H1 (cell line): ENCODE data around the gene PITPNC1. TPM values are rescaled to one million over a fixed set of nuclear protein-coding genes. Genes with fewer than 3 reads are reported as not detected.

Experiments
- CTCF ChIA-PET: fragments of 300-600 bp; sonication (Branson Sonifier 250); formaldehyde crosslinking; loops from one replicate; lab custom pipeline; 2021; ENCODE audit not compliant: partially characterized antibody; lab: Charles Lee
- POLR2A ChIA-PET: fragments of 300-600 bp; sonication (Branson Sonifier 250); formaldehyde crosslinking; loops from one replicate; lab custom pipeline; 2021; ENCODE audit warnings: inconsistent platforms; ENCODE audit not compliant: partially characterized antibody; lab: Charles Lee
- DNase-seq, 2 experiments: peaks; one replicate each; pipeline versions ENCODE4 v3.0.0 to v3.0.0-alpha.2; 2010 to 2022; ENCODE audit warnings: low spot score in 2 of 2, low read depth in 1 of 2, mixed read lengths in 1 of 2
- FAIRE-seq: peaks from 2 replicates; lab custom pipeline; 2011; peaks lifted over from hg19 to GRCh38; lab: Jason Lieb, UNC
- H2AFZ ChIP-seq: 2 replicates; pipeline ENCODE4 v1.8.1; 2012; ENCODE audit warnings: low read length, inconsistent platforms
- H2AK5ac ChIP-seq: 2 replicates; pipeline ENCODE4 v1.6.1; 2013; ENCODE audit warnings: low read depth, low read length
- H2BK120ac ChIP-seq: replicated peaks from 2 replicates; pipeline ENCODE3; 2013; ENCODE audit warnings: low read depth, low read length, inconsistent platforms
- H2BK12ac ChIP-seq: 2 replicates; pipeline ENCODE4 v1.6.1; 2013; ENCODE audit warnings: low read depth, low read length
- H2BK15ac ChIP-seq: 2 replicates; pipeline ENCODE4 v1.6.1; 2013; ENCODE audit warnings: low read length
- H2BK20ac ChIP-seq: 2 replicates; pipeline ENCODE4 v1.6.1; 2013; ENCODE audit warnings: low read length
- H2BK5ac ChIP-seq: 2 replicates; pipeline ENCODE4 v1.6.1; 2013; ENCODE audit warnings: low read depth, low read length
- H3K14ac ChIP-seq: 2 replicates; pipeline ENCODE4 v1.6.1; 2013; ENCODE audit warnings: inconsistent platforms; ENCODE audit not compliant: insufficient read length
- H3K18ac ChIP-seq: 2 replicates; pipeline ENCODE4 v1.6.1; 2013; ENCODE audit warnings: low read length; ENCODE audit errors: extremely low read depth
- H3K23ac ChIP-seq: 2 replicates; pipeline ENCODE4 v1.6.1; 2013; ENCODE audit warnings: inconsistent platforms; ENCODE audit not compliant: insufficient read length
- H3K23me2 ChIP-seq: 2 replicates; pipeline ENCODE4 v1.6.1; 2013; ENCODE audit warnings: low read depth, low read length
- H3K27ac ChIP-seq: 2 replicates; pipeline ENCODE4 v1.6.1; 2011; ENCODE audit warnings: low read depth, low read length, inconsistent platforms
- H3K27me3 ChIP-seq, 4 experiments: replicated peaks in 1 of 4; 1 replicate in 1 of 4; 2 replicates in 3 of 4; pipeline versions ENCODE4 v1.6.1 to v1.8.1; 2011 to 2013; ENCODE audit warnings: low read length in 3 of 4, mild to moderate bottlenecking in 3 of 4, inconsistent platforms in 2 of 4, mixed read lengths in 2 of 4, moderate library complexity in 1 of 4; ENCODE audit not compliant: control insufficient read depth in 3 of 4, insufficient read depth in 3 of 4; ENCODE audit errors: extremely low read depth in 1 of 4
- H3K36me3 ChIP-seq, 4 experiments: 2 replicates each; pipeline versions ENCODE4 v1.6.1 to v1.8.1; 2011 to 2013; ENCODE audit warnings: mild to moderate bottlenecking in 4 of 4, low read length in 3 of 4, moderate library complexity in 2 of 4, control low read depth in 1 of 4, inconsistent platforms in 1 of 4; ENCODE audit not compliant: insufficient read depth in 4 of 4, control insufficient read depth in 2 of 4
- H3K4ac ChIP-seq: replicated peaks from 2 replicates; pipeline ENCODE3; 2013; ENCODE audit warnings: low read length, low read depth, mixed read lengths, inconsistent platforms; ENCODE audit not compliant: insufficient read length
- H3K4me1 ChIP-seq, 4 experiments: replicated peaks in 1 of 4; 1 replicate in 1 of 4; 2 replicates in 3 of 4; pipeline versions ENCODE4 v1.6.1 to v1.8.1; 2011 to 2013; ENCODE audit warnings: low read length in 3 of 4, inconsistent platforms in 2 of 4, mixed read lengths in 1 of 4; ENCODE audit not compliant: insufficient read depth in 4 of 4, control insufficient read depth in 3 of 4
- H3K4me2 ChIP-seq, 2 experiments: 2 replicates each; pipeline versions ENCODE4 v1.6.1 to v1.8.1; 2011 to 2013; ENCODE audit warnings: low read depth in 2 of 2, low read length in 2 of 2, control low read depth in 1 of 2, inconsistent platforms in 1 of 2, mild to moderate bottlenecking in 1 of 2; ENCODE audit not compliant: insufficient read depth in 1 of 2
- H3K4me3 ChIP-seq, 4 experiments: fragments of 200-600, 300-600 bp in 1 of 4; sonication (generic), shearing (Covaris generic), sonication (Bioruptor Twin) in 1 of 4; 2 replicates each; pipeline versions ENCODE4 v1.5.1 to v1.8.1; 2011 to 2016; ENCODE audit warnings: low read length in 4 of 4, low read depth in 3 of 4, control low read depth in 2 of 4, inconsistent platforms in 2 of 4, mild to moderate bottlenecking in 2 of 4, mixed read lengths in 1 of 4, moderate library complexity in 1 of 4; ENCODE audit not compliant: insufficient read depth in 2 of 4; ENCODE audit errors: extremely low read depth in 1 of 4
- H3K56ac ChIP-seq: replicated peaks from 2 replicates; pipeline ENCODE3; 2013; ENCODE audit warnings: low read depth, mild to moderate bottlenecking, mixed read lengths, low read length, inconsistent platforms; ENCODE audit not compliant: insufficient read length
- H3K79me1 ChIP-seq: 2 replicates; pipeline ENCODE4 v1.6.1; 2013; ENCODE audit warnings: low read depth, low read length, control low read depth
- H3K79me2 ChIP-seq, 2 experiments: 2 replicates each; pipeline versions ENCODE4 v1.6.1 to v1.8.1; 2012 to 2013; ENCODE audit warnings: low read length in 2 of 2, mild to moderate bottlenecking in 2 of 2, inconsistent platforms in 1 of 2; ENCODE audit not compliant: insufficient read depth in 2 of 2, control insufficient read depth in 1 of 2
- H3K9ac ChIP-seq, 4 experiments: replicated peaks in 1 of 4; 1 replicate in 1 of 4; 2 replicates in 3 of 4; pipeline versions ENCODE4 v1.6.1 to v1.8.1; 2011 to 2013; ENCODE audit warnings: low read depth in 3 of 4, low read length in 3 of 4, control low read depth in 2 of 4, mild to moderate bottlenecking in 2 of 4, moderate library complexity in 2 of 4, inconsistent platforms in 1 of 4; ENCODE audit errors: extremely low read depth in 1 of 4
- H3K9me3 ChIP-seq, 2 experiments: 2 replicates each; pipeline versions ENCODE4 v1.6.1 to v1.8.1; 2012 to 2013; ENCODE audit warnings: mild to moderate bottlenecking in 2 of 2, moderate library complexity in 2 of 2, control low read depth in 1 of 2, inconsistent platforms in 1 of 2, low read depth in 1 of 2, low read length in 1 of 2, mixed read lengths in 1 of 2; ENCODE audit not compliant: insufficient read depth in 2 of 2
- H4K20me1 ChIP-seq, 2 experiments: replicated peaks in 1 of 2; 2 replicates each; pipeline versions ENCODE3 to v1.8.1; 2011 to 2013; ENCODE audit warnings: inconsistent platforms in 2 of 2, low read length in 2 of 2, mild to moderate bottlenecking in 1 of 2; ENCODE audit not compliant: insufficient read depth in 2 of 2, control insufficient read depth in 1 of 2
- H4K5ac ChIP-seq: 2 replicates; pipeline ENCODE4 v1.6.1; 2013; ENCODE audit warnings: low read length, low read depth, mixed read lengths, inconsistent platforms; ENCODE audit not compliant: insufficient read length
- H4K8ac ChIP-seq: 2 replicates; pipeline ENCODE4 v1.8.0; 2013; ENCODE audit warnings: mild to moderate bottlenecking, moderate library complexity, low read length, inconsistent platforms; ENCODE audit not compliant: insufficient read depth; ENCODE audit errors: extremely low read depth
- H4K91ac ChIP-seq: replicated peaks from 2 replicates; pipeline ENCODE3; 2013; ENCODE audit warnings: low read length, mixed read lengths, inconsistent platforms; ENCODE audit not compliant: insufficient read length
- BCL11A ChIP-seq, 2 experiments: IDR thresholded peaks; one replicate each; pipeline ENCODE4 v1.6.1; 2011; ENCODE audit warnings: low read depth in 2 of 2, low read length in 2 of 2, mild to moderate bottlenecking in 2 of 2
- CTBP2 ChIP-seq: IDR thresholded peaks from 2 replicates; pipeline ENCODE4 v1.7.0; 2011; ENCODE audit warnings: borderline replicate concordance, mild to moderate bottlenecking, moderate library complexity, mixed read lengths, low read length; ENCODE audit not compliant: insufficient read depth, insufficient read length
- CTCF ChIP-seq, 3 experiments: IDR thresholded peaks; 1 replicate in 2 of 3; 2 replicates in 1 of 3; pipeline versions ENCODE4 v1.5.1 to v1.6.1; 2011; ENCODE audit warnings: low read length in 3 of 3, mild to moderate bottlenecking in 3 of 3, inconsistent platforms in 2 of 3, low read depth in 1 of 3, moderate library complexity in 1 of 3; ENCODE audit not compliant: insufficient read depth in 1 of 3; ENCODE audit errors: control extremely low read depth in 1 of 3
- KDM1A ChIP-seq: fragments of 200-600, 300-600 bp; sonication (generic); IDR thresholded peaks from 2 replicates; pipeline ENCODE4 v1.7.1; 2016; ENCODE audit warnings: mild to moderate bottlenecking, low read length, borderline replicate concordance
- MAX ChIP-seq: IDR thresholded peaks from 2 replicates; pipeline ENCODE4 v1.6.1; 2012; ENCODE audit warnings: inconsistent platforms
- PHF8 ChIP-seq: fragments of 200-600 bp; sonication (generic); conservative IDR thresholded peaks from 2 replicates; pipeline ENCODE4 v1.7.1; 2012; ENCODE audit warnings: low read depth, mild to moderate bottlenecking, inconsistent platforms, low read length, moderate library complexity
- SIN3A ChIP-seq, 2 experiments: IDR thresholded peaks in 1 of 2; conservative IDR thresholded peaks in 1 of 2; 2 replicates each; pipeline ENCODE4 v1.6.1; 2011 to 2012; ENCODE audit warnings: low read length in 2 of 2, improper control_type of control experiment in 1 of 2, low read depth in 1 of 2, mild to moderate bottlenecking in 1 of 2
- TBP ChIP-seq: IDR thresholded peaks from 2 replicates; pipeline ENCODE4 v1.6.1; 2011; ENCODE audit warnings: low read depth, low read length, improper control_type of control experiment
- TCF12 ChIP-seq: IDR thresholded peaks from 2 replicates; pipeline ENCODE4 v1.6.1; 2011; ENCODE audit warnings: low read depth, mild to moderate bottlenecking, low read length
- WGBS, 2 experiments: shearing (Covaris generic) in 1 of 2; methylation state at CpG; one replicate each; pipeline versions ENCODE4 v1.1.6 to v1.1.7; 2013 to 2015; ENCODE audit warnings: low lambda C conversion rate in 2 of 2, mixed read lengths in 2 of 2, inconsistent platforms in 1 of 2, low coverage in 1 of 2, missing lambda C conversion rate in 1 of 2; ENCODE audit not compliant: insufficient replicate concordance in 2 of 2, insufficient coverage in 1 of 2, insufficient read length in 1 of 2; ENCODE audit errors: extremely low coverage in 1 of 2, missing lambda C conversion rate in 1 of 2; 5-methylcytosine and 5-hydroxymethylcytosine counted together
- polyA plus RNA-seq, 7 experiments: library from polyadenylated mRNA; depleted of rRNA in 3 of 7; stranded (reverse) in 5 of 7; unstranded in 2 of 7; fragments of >200 nt in 5 of 7; fragments of 200-250 nt in 2 of 7; gene quantifications; 1 replicate in 5 of 7; 2 replicates in 1 of 7; 4 replicates in 1 of 7; pipeline versions ENCODE4 v1.2.1 to v1.2.3, GENCODE V29; 2011 to 2013; ENCODE audit warnings: missing spikeins in 2 of 7, mixed read lengths in 2 of 7
- total RNA-seq: library from RNA; stranded (reverse); fragmentation: NEBNext Ultra II Directional; extraction: Animal tissue kit (Norgen Biotek cat#: 25700); gene quantifications from 2 replicates; pipeline ENCODE4 v1.2.1, GENCODE V29; 2021

The PITPNC1 gene
- total and polyA plus RNA-seq, 2 of the 8 experiments (the other 6 are each of a cell fraction or from before 2014, with no cell fraction given), result 17.6 to 54.7 TPM

DNA sequence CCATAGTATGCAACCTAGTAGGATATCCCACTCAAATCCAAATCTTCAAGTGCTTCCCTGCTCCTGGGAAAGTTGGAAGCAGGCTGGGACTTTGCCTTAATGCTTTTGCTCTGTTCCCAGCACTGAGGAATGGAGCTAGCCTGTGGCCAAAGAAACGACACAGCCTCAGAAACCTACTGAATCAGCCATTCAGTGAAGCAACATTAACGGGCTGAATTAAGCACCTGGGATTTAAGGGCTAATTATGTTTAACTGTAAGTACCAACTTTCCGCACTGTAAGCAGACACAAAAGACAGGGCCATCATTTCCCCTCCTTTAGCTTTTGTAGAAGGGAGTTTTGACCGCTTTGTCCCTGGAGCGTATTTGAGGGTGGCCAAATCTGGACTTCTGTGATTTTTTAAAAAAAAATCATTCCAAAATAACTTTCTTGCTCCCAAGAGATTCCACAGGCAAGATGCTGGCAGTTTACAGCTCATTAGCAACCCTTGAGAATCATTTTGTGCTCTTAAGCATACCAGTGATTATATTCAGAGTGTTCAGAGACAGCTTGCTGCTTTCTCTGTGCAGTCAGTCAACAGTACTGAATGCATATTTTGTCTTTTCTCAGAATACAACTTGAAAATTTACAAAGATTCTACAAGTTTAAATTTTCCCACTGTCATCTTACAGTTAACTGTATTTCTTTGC lies 323.1 kb downstream of the PITPNC1 start:
- Histone ChIP-seq H4K5ac (no peak overlapping the region), H3K4me2 (no peak overlapping the region), H3K27me3 (no peaks in the 10 kb centered on the region), H2BK5ac (no peak overlapping the region), H3K4me3 (no peak overlapping the region), H2AK5ac (0 out of 2 replicates have a peak overlapping the region, but pooled peaks have one; percentile 5), H3K9me3 (no peaks in the 10 kb centered on the region; a peak in 1 of 4 replicates), H3K56ac (no peak overlapping the region), H2BK15ac (no peak overlapping the region), H3K14ac (no peak overlapping the region), H4K20me1 (no peaks in the 10 kb centered on the region), H3K27ac (no peak overlapping the region), H4K91ac (peak overlapping the region; percentile 29), H3K79me2 (no peaks in the 10 kb centered on the region), H2AFZ (0 out of 2 replicates have a peak overlapping the region, but pooled peaks have one; percentile 5), H2BK120ac (no peak overlapping the region), H3K23me2 (no peaks in the 10 kb centered on the region), H3K36me3 (no peaks in the 10 kb centered on the region), H3K4me1 (no peaks in the 10 kb centered on the region; a peak in 1 of 7 replicates), H3K18ac (no peak overlapping the region), H3K4ac (no peak overlapping the region), H2BK12ac (no peak overlapping the region), H3K79me1 (no peaks in the 10 kb centered on the region), H2BK20ac (no peak overlapping the region), H4K8ac (no peak overlapping the region), H3K9ac (no peak overlapping the region), H3K23ac (no peak overlapping the region)
- ChIA-PET CTCF (interaction anchor here (0.7 to 4.4 kb wide), 8 partner anchors 8 to 326 kb away, joined by 3 to 29 read pairs (median 4); no protein-coding TSS in a partner anchor), POLR2A (interaction anchor here (0.6 to 1.5 kb wide), 3 partner anchors 10 to 349 kb away, joined by 3 to 4 read pairs (median 3); no protein-coding TSS in a partner anchor)
- no peak for DNase-seq
- no peak for FAIRE-seq
- 92% methylated on average over 5 of the region's 5 CpGs; no CpG with 5 or more reads in 1 of the 2 experiments for WGBS, 2 experiments
- no peak for TF ChIP-seq TBP
- no peak for TF ChIP-seq SIN3A (conservative IDR thresholded peaks at IDR 0.05 in 1 of 2, IDR thresholded peaks at IDR 0.05 in 1 of 2; ENCODE audit: low read depth in 1 of 2, low read length in 2 of 2)
- no peak for TF ChIP-seq KDM1A
- no peak for TF ChIP-seq BCL11A (IDR thresholded peaks at IDR 0.05; ENCODE audit: low read depth in 2 of 2, low read length in 2 of 2)
- no peak for TF ChIP-seq TCF12
- TF ChIP-seq CTBP2, result no peak
- no peak for TF ChIP-seq CTCF (IDR thresholded peaks at IDR 0.05; ENCODE audit: control extremely low read depth in 1 of 3, insufficient read depth in 1 of 3, low read depth in 1 of 3, low read length in 3 of 3)
- TF ChIP-seq PHF8, result no peak
- no peak for TF ChIP-seq MAX
